Erythroblast (primary cell): ENCODE measurements around the gene KRTAP10-12.

ENCODE experiments used
- GATA1 ChIP-seq: IDR thresholded peaks from 2 replicates; pipeline ENCODE4 v1.6.1; 2011; ENCODE audit warnings: low read depth, mild to moderate bottlenecking, control low read depth, low read length, moderate library complexity
- POLR2A ChIP-seq: IDR thresholded peaks from 2 replicates; pipeline ENCODE4 v1.6.1; 2011; ENCODE audit warnings: mild to moderate bottlenecking, low read length

GRCh38 chr21:44692798-44693512 lies 4.0 kb upstream of the KRTAP10-12 start:
- TF ChIP-seq POLR2A (no peak), GATA1 (no peak)
